HepG2 (cell line): ENCODE results near the gene DYNC2I2. TPM values are rescaled to one million over a fixed set of nuclear protein-coding genes. Genes with fewer than 3 reads are reported as not detected.

Experiments
- ADNP ChIP-seq: sonication (generic); formaldehyde crosslinking; IDR thresholded peaks from 2 replicates; pipeline ENCODE4 v1.4.0; 2020; ENCODE audit warnings: missing genetic modification reagents
- BHLHE40 ChIP-seq: IDR thresholded peaks from 2 replicates; pipeline ENCODE4 v1.6.1; 2011; ENCODE audit warnings: low read length, improper control_type of control experiment
- CHCHD3 ChIP-seq: sonication (generic); formaldehyde crosslinking; IDR thresholded peaks from 2 replicates; pipeline ENCODE4 v1.8.0; 2022; ENCODE audit warnings: mild to moderate bottlenecking, missing genetic modification reagents, moderate library complexity
- HOXA7 ChIP-seq: sonication (generic); formaldehyde crosslinking; IDR thresholded peaks from 2 replicates; pipeline ENCODE4 v1.8.1; 2022; ENCODE audit warnings: mild to moderate bottlenecking, missing genetic modification reagents, moderate library complexity
- SMARCE1 ChIP-seq: fragments of 450-650 bp; IDR thresholded peaks from 2 replicates; pipeline ENCODE4 v1.6.1; 2017; ENCODE audit warnings: borderline replicate concordance
- SOX6 ChIP-seq, 2 experiments: fragments of 450-650 bp in 1 of 2; sonication (generic) in 1 of 2; formaldehyde crosslinking in 1 of 2; IDR thresholded peaks; 2 replicates each; pipeline versions ENCODE4 v1.4.0 to v1.6.1; 2017 to 2020; ENCODE audit warnings: antibody characterized with exemption in 1 of 2, mild to moderate bottlenecking in 1 of 2, missing genetic modification reagents in 1 of 2
- TAF15 ChIP-seq: fragments of 200-400 bp; formaldehyde crosslinking; IDR thresholded peaks from one replicate; pipeline ENCODE4 v1.6.1; 2018; ENCODE audit warnings: mild to moderate bottlenecking, low read depth, low read length; ENCODE audit not compliant: poor library complexity, severe bottlenecking
- ZBTB8A ChIP-seq: sonication (generic); formaldehyde crosslinking; IDR thresholded peaks from 2 replicates; pipeline ENCODE4 v1.4.0; 2020; ENCODE audit warnings: mild to moderate bottlenecking, low read depth, missing genetic modification reagents, borderline replicate concordance
- ZNF24 ChIP-seq: fragments of 450-650 bp; IDR thresholded peaks from 2 replicates; pipeline ENCODE4 v1.6.1; 2017; ENCODE audit warnings: antibody characterized with exemption, mild to moderate bottlenecking
- ZNF274 ChIP-seq: sonication (generic); formaldehyde crosslinking; IDR thresholded peaks from 2 replicates; pipeline ENCODE4 v1.5.1; 2020; ENCODE audit warnings: mild to moderate bottlenecking, missing genetic modification reagents
- ZNF3 ChIP-seq: IDR thresholded peaks from 2 replicates; pipeline ENCODE4 v1.7.0; 2017; ENCODE audit warnings: inconsistent platforms
- ZNF577 ChIP-seq: sonication (generic); formaldehyde crosslinking; IDR thresholded peaks from 2 replicates; pipeline ENCODE4 v1.4.0; 2020; ENCODE audit warnings: mild to moderate bottlenecking, low read depth, missing genetic modification reagents, borderline replicate concordance
- polyA plus RNA-seq, 8 experiments: library from polyadenylated mRNA; depleted of rRNA in 3 of 8; stranded (reverse) in 7 of 8; unstranded in 1 of 8; fragments of >200 nt; fragmentation: Illumina TruSeq in 4 of 8; extraction: Trizol in 4 of 8; gene quantifications; 2 replicates each; pipeline versions ENCODE4 v1.2.1 to v1.2.3, GENCODE V29; 2011 to 2016; ENCODE audit warnings: low read depth in 4 of 8, missing spikeins in 1 of 8, mixed read lengths in 1 of 8; ENCODE audit not compliant: insufficient read depth in 1 of 8
- total RNA-seq, 5 experiments: library from RNA; depleted of rRNA; stranded (reverse); fragments of >200 nt; fragmentation: Illumina TruSeq; extraction: Trizol; gene quantifications; 2 replicates each; pipeline ENCODE4 v1.2.3, GENCODE V29; 2016; ENCODE audit warnings: low read depth in 1 of 5
- TF ChIP-seq, protein P1 (sequence below): IDR thresholded peaks from 2 replicates; pipeline ENCODE4 v1.6.1; 2012; ENCODE audit warnings: low read depth, low read length, improper control_type of control experiment
- TF ChIP-seq, protein P2 (sequence below): sonication (generic); formaldehyde crosslinking; IDR thresholded peaks from 2 replicates; pipeline ENCODE4 v1.4.0; 2020; ENCODE audit warnings: mild to moderate bottlenecking, missing genetic modification reagents
- TF ChIP-seq, protein P3 (sequence below): sonication (generic); formaldehyde crosslinking; IDR thresholded peaks from 2 replicates; pipeline ENCODE4 v1.4.0; 2020; ENCODE audit warnings: mild to moderate bottlenecking, missing genetic modification reagents
- TF ChIP-seq, protein P4 (sequence below): sonication (generic); formaldehyde crosslinking; IDR thresholded peaks from 2 replicates; pipeline ENCODE4 v1.4.0; 2020; ENCODE audit warnings: mild to moderate bottlenecking, missing genetic modification reagents
- TF ChIP-seq, protein P5 (sequence below): sonication (generic); formaldehyde crosslinking; IDR thresholded peaks from 2 replicates; pipeline ENCODE4 v1.5.0; 2020; ENCODE audit warnings: mild to moderate bottlenecking, low read depth, missing genetic modification reagents, borderline replicate concordance
- TF ChIP-seq, protein P6 (sequence below): sonication (generic); formaldehyde crosslinking; IDR thresholded peaks from 2 replicates; pipeline ENCODE4 v1.4.0; 2020; ENCODE audit warnings: mild to moderate bottlenecking, missing genetic modification reagents
- TF ChIP-seq, protein P7 (sequence below): sonication (generic); formaldehyde crosslinking; IDR thresholded peaks from 2 replicates; pipeline ENCODE4 v1.5.0; 2020; ENCODE audit warnings: mild to moderate bottlenecking, missing genetic modification reagents

DYNC2I2 gene
- total and polyA plus RNA-seq, 2 of the 13 experiments (the other 11 are each of a cell fraction or from before 2014, with no cell fraction given) = 13.7 to 40.2 TPM

DNA sequence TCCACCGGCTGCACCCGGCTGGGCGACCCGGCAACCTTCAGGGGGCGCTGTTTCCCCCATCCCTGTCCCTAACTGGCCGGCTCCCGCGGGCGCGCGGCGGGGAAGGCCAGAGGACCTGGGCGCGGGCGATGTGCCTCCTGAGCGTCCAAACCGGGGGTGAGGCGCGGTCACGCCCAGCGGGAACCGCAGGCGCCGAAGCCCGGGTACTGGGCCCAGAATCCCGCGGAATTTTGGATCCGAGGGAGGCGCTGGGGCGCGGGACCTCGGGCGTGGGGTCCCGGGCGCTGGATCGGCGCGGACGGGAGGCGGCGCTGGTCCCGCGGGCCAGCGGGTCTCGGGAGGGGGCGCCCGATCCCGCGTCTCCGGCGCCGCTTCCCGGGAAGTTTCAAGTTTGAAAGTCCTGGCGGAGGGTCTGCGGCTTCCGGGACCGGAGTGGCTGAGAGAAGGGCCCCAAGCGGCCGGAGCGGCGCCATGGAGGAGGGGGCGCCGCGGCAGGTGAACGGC, 45.9 kb upstream of the DYNC2I2 start, which contains the start of gene PKN3 (continued):
- TF ChIP-seq, protein P1, sequence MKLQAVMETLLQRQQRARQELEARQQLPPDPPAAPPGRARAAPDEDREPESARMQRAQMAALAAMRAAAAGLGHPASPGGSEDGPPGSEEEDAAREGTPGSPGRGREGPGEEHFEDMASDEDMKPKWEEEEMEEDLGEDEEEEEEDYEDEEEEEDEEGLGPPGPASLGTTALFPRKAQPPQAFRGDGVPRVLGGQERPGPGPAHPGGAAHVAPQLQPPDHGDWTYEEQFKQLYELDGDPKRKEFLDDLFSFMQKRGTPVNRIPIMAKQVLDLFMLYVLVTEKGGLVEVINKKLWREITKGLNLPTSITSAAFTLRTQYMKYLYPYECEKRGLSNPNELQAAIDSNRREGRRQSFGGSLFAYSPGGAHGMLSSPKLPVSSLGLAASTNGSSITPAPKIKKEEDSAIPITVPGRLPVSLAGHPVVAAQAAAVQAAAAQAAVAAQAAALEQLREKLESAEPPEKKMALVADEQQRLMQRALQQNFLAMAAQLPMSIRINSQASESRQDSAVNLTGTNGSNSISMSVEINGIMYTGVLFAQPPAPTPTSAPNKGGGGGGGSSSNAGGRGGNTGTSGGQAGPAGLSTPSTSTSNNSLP = no peak
- TF ChIP-seq ADNP (no peak), CHCHD3 (CRISPR knock-in tag) (no peak), SOX6 (IDR thresholded peaks at IDR 0.05) (no peak), SOX6 (CRISPR knock-in tag; IDR thresholded peaks at IDR 0.05) (peak; percentile 64), ZNF577 (CRISPR knock-in tag) (no peak), SMARCE1 (no peak), ZNF24 (no peak), ZNF3 (CRISPR knock-in tag) (no peak), ZBTB8A (no peak), BHLHE40 (no peak), TAF15 (no peak), HOXA7 (CRISPR knock-in tag) (no peak), ZNF274 (CRISPR knock-in tag) (no peak)
- TF ChIP-seq, protein P2, sequence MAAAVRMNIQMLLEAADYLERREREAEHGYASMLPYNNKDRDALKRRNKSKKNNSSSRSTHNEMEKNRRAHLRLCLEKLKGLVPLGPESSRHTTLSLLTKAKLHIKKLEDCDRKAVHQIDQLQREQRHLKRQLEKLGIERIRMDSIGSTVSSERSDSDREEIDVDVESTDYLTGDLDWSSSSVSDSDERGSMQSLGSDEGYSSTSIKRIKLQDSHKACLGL = peak; percentile 66
- TF ChIP-seq, protein P3, sequence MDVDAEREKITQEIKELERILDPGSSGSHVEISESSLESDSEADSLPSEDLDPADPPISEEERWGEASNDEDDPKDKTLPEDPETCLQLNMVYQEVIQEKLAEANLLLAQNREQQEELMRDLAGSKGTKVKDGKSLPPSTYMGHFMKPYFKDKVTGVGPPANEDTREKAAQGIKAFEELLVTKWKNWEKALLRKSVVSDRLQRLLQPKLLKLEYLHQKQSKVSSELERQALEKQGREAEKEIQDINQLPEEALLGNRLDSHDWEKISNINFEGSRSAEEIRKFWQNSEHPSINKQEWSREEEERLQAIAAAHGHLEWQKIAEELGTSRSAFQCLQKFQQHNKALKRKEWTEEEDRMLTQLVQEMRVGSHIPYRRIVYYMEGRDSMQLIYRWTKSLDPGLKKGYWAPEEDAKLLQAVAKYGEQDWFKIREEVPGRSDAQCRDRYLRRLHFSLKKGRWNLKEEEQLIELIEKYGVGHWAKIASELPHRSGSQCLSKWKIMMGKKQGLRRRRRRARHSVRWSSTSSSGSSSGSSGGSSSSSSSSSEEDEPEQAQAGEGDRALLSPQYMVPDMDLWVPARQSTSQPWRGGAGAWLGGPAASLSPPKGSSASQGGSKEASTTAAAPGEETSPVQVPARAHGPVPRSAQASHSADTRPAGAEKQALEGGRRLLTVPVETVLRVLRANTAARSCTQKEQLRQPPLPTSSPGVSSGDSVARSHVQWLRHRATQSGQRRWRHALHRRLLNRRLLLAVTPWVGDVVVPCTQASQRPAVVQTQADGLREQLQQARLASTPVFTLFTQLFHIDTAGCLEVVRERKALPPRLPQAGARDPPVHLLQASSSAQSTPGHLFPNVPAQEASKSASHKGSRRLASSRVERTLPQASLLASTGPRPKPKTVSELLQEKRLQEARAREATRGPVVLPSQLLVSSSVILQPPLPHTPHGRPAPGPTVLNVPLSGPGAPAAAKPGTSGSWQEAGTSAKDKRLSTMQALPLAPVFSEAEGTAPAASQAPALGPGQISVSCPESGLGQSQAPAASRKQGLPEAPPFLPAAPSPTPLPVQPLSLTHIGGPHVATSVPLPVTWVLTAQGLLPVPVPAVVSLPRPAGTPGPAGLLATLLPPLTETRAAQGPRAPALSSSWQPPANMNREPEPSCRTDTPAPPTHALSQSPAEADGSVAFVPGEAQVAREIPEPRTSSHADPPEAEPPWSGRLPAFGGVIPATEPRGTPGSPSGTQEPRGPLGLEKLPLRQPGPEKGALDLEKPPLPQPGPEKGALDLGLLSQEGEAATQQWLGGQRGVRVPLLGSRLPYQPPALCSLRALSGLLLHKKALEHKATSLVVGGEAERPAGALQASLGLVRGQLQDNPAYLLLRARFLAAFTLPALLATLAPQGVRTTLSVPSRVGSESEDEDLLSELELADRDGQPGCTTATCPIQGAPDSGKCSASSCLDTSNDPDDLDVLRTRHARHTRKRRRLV (CRISPR knock-in tag) = no peak
- TF ChIP-seq, protein P4, sequence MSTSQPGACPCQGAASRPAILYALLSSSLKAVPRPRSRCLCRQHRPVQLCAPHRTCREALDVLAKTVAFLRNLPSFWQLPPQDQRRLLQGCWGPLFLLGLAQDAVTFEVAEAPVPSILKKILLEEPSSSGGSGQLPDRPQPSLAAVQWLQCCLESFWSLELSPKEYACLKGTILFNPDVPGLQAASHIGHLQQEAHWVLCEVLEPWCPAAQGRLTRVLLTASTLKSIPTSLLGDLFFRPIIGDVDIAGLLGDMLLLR (CRISPR knock-in tag) = peak; percentile 31; the same call in 1 of the 2 replicates
- TF ChIP-seq, protein P5, sequence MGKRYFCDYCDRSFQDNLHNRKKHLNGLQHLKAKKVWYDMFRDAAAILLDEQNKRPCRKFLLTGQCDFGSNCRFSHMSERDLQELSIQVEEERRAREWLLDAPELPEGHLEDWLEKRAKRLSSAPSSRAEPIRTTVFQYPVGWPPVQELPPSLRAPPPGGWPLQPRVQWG = no peak
- TF ChIP-seq, protein P6, sequence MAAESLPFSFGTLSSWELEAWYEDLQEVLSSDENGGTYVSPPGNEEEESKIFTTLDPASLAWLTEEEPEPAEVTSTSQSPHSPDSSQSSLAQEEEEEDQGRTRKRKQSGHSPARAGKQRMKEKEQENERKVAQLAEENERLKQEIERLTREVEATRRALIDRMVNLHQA (CRISPR knock-in tag) = no peak
- TF ChIP-seq, protein P7, sequence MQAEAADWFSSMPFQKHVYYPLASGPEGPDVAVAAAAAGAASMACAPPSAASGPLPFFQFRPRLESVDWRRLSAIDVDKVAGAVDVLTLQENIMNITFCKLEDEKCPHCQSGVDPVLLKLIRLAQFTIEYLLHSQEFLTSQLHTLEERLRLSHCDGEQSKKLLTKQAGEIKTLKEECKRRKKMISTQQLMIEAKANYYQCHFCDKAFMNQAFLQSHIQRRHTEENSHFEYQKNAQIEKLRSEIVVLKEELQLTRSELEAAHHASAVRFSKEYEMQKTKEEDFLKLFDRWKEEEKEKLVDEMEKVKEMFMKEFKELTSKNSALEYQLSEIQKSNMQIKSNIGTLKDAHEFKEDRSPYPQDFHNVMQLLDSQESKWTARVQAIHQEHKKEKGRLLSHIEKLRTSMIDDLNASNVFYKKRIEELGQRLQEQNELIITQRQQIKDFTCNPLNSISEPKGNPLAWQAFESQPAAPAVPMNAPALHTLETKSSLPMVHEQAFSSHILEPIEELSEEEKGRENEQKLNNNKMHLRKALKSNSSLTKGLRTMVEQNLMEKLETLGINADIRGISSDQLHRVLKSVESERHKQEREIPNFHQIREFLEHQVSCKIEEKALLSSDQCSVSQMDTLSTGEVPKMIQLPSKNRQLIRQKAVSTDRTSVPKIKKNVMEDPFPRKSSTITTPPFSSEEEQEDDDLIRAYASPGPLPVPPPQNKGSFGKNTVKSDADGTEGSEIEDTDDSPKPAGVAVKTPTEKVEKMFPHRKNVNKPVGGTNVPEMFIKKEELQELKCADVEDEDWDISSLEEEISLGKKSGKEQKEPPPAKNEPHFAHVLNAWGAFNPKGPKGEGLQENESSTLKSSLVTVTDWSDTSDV (CRISPR knock-in tag) = no peak
